ENCODE measurements around the gene CDKAL1.

The CDKAL1 gene

GRCh38 chr6:21073318-21073839 is 539.1 kb downstream of the CDKAL1 start:
- Histone ChIP-seq H3K9me3 (ENCODE audit: insufficient read depth, low read depth, low read length) (peaks cover 18% of the 10 kb centered on the region; the same call in 1 of the 2 replicates), H3F3A (ENCODE audit: low read depth) (no peaks in the 10 kb centered on the region), H3K79me2 (ENCODE audit: insufficient read depth, low read length) (no peaks in the 10 kb centered on the region), H3K4me1 (ENCODE audit: insufficient read depth, low read length, poor library complexity, severe bottlenecking) (no peaks in the 10 kb centered on the region), H3K27me3 (ENCODE audit: insufficient read depth, low read length, poor library complexity, severe bottlenecking) (no peaks in the 10 kb centered on the region), H2AFZ (ENCODE audit: low read length) (no peak overlapping the region), H3K4me3 (ENCODE audit: low read length, poor library complexity, severe bottlenecking) (no peak overlapping the region), H3K36me3 (ENCODE audit: insufficient read depth, low read length) (peaks cover 20% of the 10 kb centered on the region), H3K9ac (ENCODE audit: low read depth, low read length, poor library complexity, severe bottlenecking) (no peak overlapping the region), H4K20me1 (ENCODE audit: insufficient read depth, low read length, poor library complexity, severe bottlenecking) (no peaks in the 10 kb centered on the region), H3K9me2 (replicated peaks; ENCODE audit: low read depth, low read length) (no peaks in the 10 kb centered on the region), H3K4me2 (ENCODE audit: low read depth, low read length, poor library complexity, severe bottlenecking) (no peak overlapping the region)
- no peak for TF ChIP-seq CTCF (conservative IDR thresholded peaks at IDR 0.05; ENCODE audit: low read length)
- TF ChIP-seq EZH2phosphoT487 (IDR thresholded peaks at IDR 0.05; ENCODE audit: borderline replicate concordance) = no peak

- Histone ChIP-seq H3F3A (ENCODE audit: low read depth) (no peaks in the 10 kb centered on the region), H3K79me2 (ENCODE audit: insufficient read depth, low read length) (no peaks in the 10 kb centered on the region), H3K9ac (ENCODE audit: low read depth, low read length, poor library complexity, severe bottlenecking) (no peak overlapping the region), H4K20me1 (ENCODE audit: insufficient read depth, low read length, poor library complexity, severe bottlenecking) (no peaks in the 10 kb centered on the region), H3K4me1 (ENCODE audit: insufficient read depth, low read length, poor library complexity, severe bottlenecking) (no peaks in the 10 kb centered on the region), H3K4me3 (ENCODE audit: low read length, poor library complexity, severe bottlenecking) (no peak overlapping the region), H2AFZ (ENCODE audit: low read length) (no peak overlapping the region), H3K36me3 (ENCODE audit: insufficient read depth, low read length) (peaks cover 20% of the 10 kb centered on the region; the same call in 1 of the 2 replicates), H3K9me2 (replicated peaks; ENCODE audit: low read depth, low read length) (no peaks in the 10 kb centered on the region), H3K9me3 (ENCODE audit: insufficient read depth, low read depth, low read length) (peaks cover 18% of the 10 kb centered on the region; the same call in 1 of the 2 replicates), H3K27me3 (ENCODE audit: insufficient read depth, low read length, poor library complexity, severe bottlenecking) (no peaks in the 10 kb centered on the region), H3K4me2 (ENCODE audit: low read depth, low read length, poor library complexity, severe bottlenecking) (no peak overlapping the region)
- no peak for TF ChIP-seq EZH2phosphoT487 (IDR thresholded peaks at IDR 0.05; ENCODE audit: borderline replicate concordance)
- no peak for TF ChIP-seq CTCF (conservative IDR thresholded peaks at IDR 0.05; ENCODE audit: low read length)
These were observed 540.2 kb downstream of the CDKAL1 start for GRCh38 chr6:21074484-21074883.

GRCh38 chr6:21075986-21076385 is 541.7 kb downstream of the CDKAL1 start:
- Histone ChIP-seq H3K4me3 (ENCODE audit: low read length, poor library complexity, severe bottlenecking) (no peak overlapping the region), H3K4me2 (ENCODE audit: low read depth, low read length, poor library complexity, severe bottlenecking) (no peak overlapping the region), H3K27me3 (ENCODE audit: insufficient read depth, low read length, poor library complexity, severe bottlenecking) (no peaks in the 10 kb centered on the region), H3K9ac (ENCODE audit: low read depth, low read length, poor library complexity, severe bottlenecking) (no peak overlapping the region), H2AFZ (ENCODE audit: low read length) (no peak overlapping the region), H3F3A (ENCODE audit: low read depth) (no peaks in the 10 kb centered on the region), H3K36me3 (ENCODE audit: insufficient read depth, low read length) (peaks cover 20% of the 10 kb centered on the region; the same call in 1 of the 2 replicates), H3K4me1 (ENCODE audit: insufficient read depth, low read length, poor library complexity, severe bottlenecking) (no peaks in the 10 kb centered on the region), H4K20me1 (ENCODE audit: insufficient read depth, low read length, poor library complexity, severe bottlenecking) (no peaks in the 10 kb centered on the region), H3K79me2 (ENCODE audit: insufficient read depth, low read length) (no peaks in the 10 kb centered on the region), H3K9me3 (ENCODE audit: insufficient read depth, low read depth, low read length) (peaks cover 18% of the 10 kb centered on the region; the same call in 1 of the 2 replicates), H3K9me2 (replicated peaks; ENCODE audit: low read depth, low read length) (no peaks in the 10 kb centered on the region)
- TF ChIP-seq EZH2phosphoT487 (IDR thresholded peaks at IDR 0.05; ENCODE audit: borderline replicate concordance) = no peak
- no peak for TF ChIP-seq CTCF (conservative IDR thresholded peaks at IDR 0.05; ENCODE audit: low read length)
